ENCODE data around the gene JAZF1. TPM values are rescaled to one million over a fixed set of nuclear protein-coding genes. Genes with fewer than 3 reads are reported as not detected.

The JAZF1 gene
- total RNA-seq (2022) (0.51 and 0.95 TPM in 2 replicates), Bru-seq, nascent RNA (percentile 29 among the genes with signal in this experiment), BruChase-seq, experiment 1, labeled RNA remaining after a 2-hour chase (percentile 30 among the genes with signal in this experiment), BruChase-seq, experiment 2, labeled RNA remaining after a 6-hour chase (percentile 22 among the genes with signal in this experiment)
- long read RNA-seq, result 0 reads

- intact Hi-C loops (cut with micrococcal nuclease; ENCODE audit: unreplicated experiment), result no loop called here
- peak; percentile 40 to 49 for DNase-seq
- H3K4me3 ChIP-seq (ENCODE audit: low read depth, low read length), result peak within 1 kb of the TSS; percentile 53
- Mint-ChIP-seq H3K27ac (ENCODE audit: unreplicated experiment) (no peak within 1 kb of the TSS), H3K9me3 (ENCODE audit: unreplicated experiment) (no peaks in the 10 kb centered on the region), H3K4me3 (ENCODE audit: unreplicated experiment) (peak within 1 kb of the TSS; percentile 83), H3K36me3 (ENCODE audit: insufficient read depth, unreplicated experiment) (no peaks in the 10 kb centered on the region), H3K4me1 (ENCODE audit: low read depth, unreplicated experiment) (no peaks in the 10 kb centered on the region), H3K27me3 (ENCODE audit: insufficient read depth, unreplicated experiment) (peaks cover 27% of the 10 kb centered on the region)
- no TSS peak for BruUV-seq (replicated peaks)
- no peaks in the 10 kb centered on the region; the same call in 1 of the 2 replicates for H3K9me3 ChIP-seq
- CTCF ChIA-PET, result no interaction called here
- H3K4me1 ChIP-seq, result 0 out of 2 replicates have a peak, but pooled peaks cover 3% of the 10 kb centered on the region
- POLR2A ChIA-PET, result no interaction called here
- no peaks in the 10 kb centered on the region for H3K36me3 ChIP-seq (ENCODE audit: control insufficient read depth, insufficient read depth, low read length)
- TF ChIP-seq CTCF (IDR thresholded peaks at IDR 0.05; ENCODE audit: insufficient read depth in 1 of 2, low read depth in 1 of 2, low read length in 1 of 2, severe bottlenecking in 1 of 2, unreplicated experiment in 1 of 2), result no peak
- no peaks in the 10 kb centered on the region; the same call in 1 of the 2 replicates for H3K27me3 ChIP-seq (replicated peaks; ENCODE audit: control insufficient read depth, insufficient read depth, low read length)
Observed at GRCh38 chr7:28180364-28181147, at the start of gene JAZF1. Gene JAZF1 (minus strand): TSS chr7:28180795.

GRCh38 chr7:28230261-28230660 lies 49.7 kb upstream of the JAZF1 start:
- no peak overlapping the region for H3K4me3 ChIP-seq (ENCODE audit: low read depth, low read length)
- DNase-seq, result peak in 1 of 2 experiments; percentile 6
- H3K27me3 ChIP-seq (replicated peaks; ENCODE audit: control insufficient read depth, insufficient read depth, low read length), result no peaks in the 10 kb centered on the region
- no TSS peak for BruUV-seq (replicated peaks)
- ChIA-PET CTCF (no interaction called here), POLR2A (no interaction called here)
- intact Hi-C loops (cut with micrococcal nuclease; ENCODE audit: unreplicated experiment), result no loop called here
- H3K27ac Mint-ChIP-seq (ENCODE audit: unreplicated experiment), result no peak overlapping the region
- no peaks in the 10 kb centered on the region for H3K4me1 Mint-ChIP-seq (ENCODE audit: low read depth, unreplicated experiment)
- H3K9me3 ChIP-seq, result no peaks in the 10 kb centered on the region
- no peak overlapping the region for H3K4me3 Mint-ChIP-seq (ENCODE audit: unreplicated experiment)
- no peaks in the 10 kb centered on the region for H3K36me3 Mint-ChIP-seq (ENCODE audit: insufficient read depth, unreplicated experiment)
- H3K4me1 ChIP-seq, result no peaks in the 10 kb centered on the region
- peaks cover 6% of the 10 kb centered on the region for H3K27me3 Mint-ChIP-seq (ENCODE audit: insufficient read depth, unreplicated experiment)
- no peak for TF ChIP-seq CTCF (IDR thresholded peaks at IDR 0.05; ENCODE audit: insufficient read depth in 1 of 2, low read depth in 1 of 2, low read length in 1 of 2, severe bottlenecking in 1 of 2, unreplicated experiment in 1 of 2)
- H3K9me3 Mint-ChIP-seq (ENCODE audit: unreplicated experiment), result no peaks in the 10 kb centered on the region
- no peaks in the 10 kb centered on the region for H3K36me3 ChIP-seq (ENCODE audit: control insufficient read depth, insufficient read depth, low read length)

- Mint-ChIP-seq H3K36me3 (ENCODE audit: insufficient read depth, unreplicated experiment) (no peaks in the 10 kb centered on the region), H3K4me3 (ENCODE audit: unreplicated experiment) (no peak overlapping the region), H3K9me3 (ENCODE audit: unreplicated experiment) (no peaks in the 10 kb centered on the region), H3K27me3 (ENCODE audit: insufficient read depth, unreplicated experiment) (peaks cover 3% of the 10 kb centered on the region), H3K4me1 (ENCODE audit: low read depth, unreplicated experiment) (no peaks in the 10 kb centered on the region), H3K27ac (ENCODE audit: unreplicated experiment) (no peak overlapping the region)
- TF ChIP-seq CTCF (IDR thresholded peaks at IDR 0.05; ENCODE audit: insufficient read depth in 1 of 2, low read depth in 1 of 2, low read length in 1 of 2, severe bottlenecking in 1 of 2, unreplicated experiment in 1 of 2), result no peak
- no TSS peak for BruUV-seq (replicated peaks)
- Histone ChIP-seq H3K36me3 (ENCODE audit: control insufficient read depth, insufficient read depth, low read length) (no peaks in the 10 kb centered on the region), H3K4me1 (no peaks in the 10 kb centered on the region), H3K27me3 (replicated peaks; ENCODE audit: control insufficient read depth, insufficient read depth, low read length) (no peaks in the 10 kb centered on the region), H3K9me3 (no peaks in the 10 kb centered on the region), H3K4me3 (ENCODE audit: low read depth, low read length) (no peak overlapping the region)
- no peak for DNase-seq
- CTCF ChIA-PET, result no interaction called here
- POLR2A ChIA-PET, result no interaction called here
- intact Hi-C loops (cut with micrococcal nuclease; ENCODE audit: unreplicated experiment), result no loop called here
Observed at GRCh38 chr7:28228396-28228795, 47.8 kb upstream of the JAZF1 start.
